Measurements from ENCODE around the gene GSTO1. TPM values are rescaled to one million over a fixed set of nuclear protein-coding genes. Genes with fewer than 3 reads are reported as not detected.
"Not testable (repeated sequence)": the region's sequence is repeated elsewhere in the genome, so short reads cannot be mapped to it uniquely, and the experiment has no call there.

GSTO1 gene
- total RNA-seq, 2 donors from 2014 or later: 257 to 291 TPM

DNA sequence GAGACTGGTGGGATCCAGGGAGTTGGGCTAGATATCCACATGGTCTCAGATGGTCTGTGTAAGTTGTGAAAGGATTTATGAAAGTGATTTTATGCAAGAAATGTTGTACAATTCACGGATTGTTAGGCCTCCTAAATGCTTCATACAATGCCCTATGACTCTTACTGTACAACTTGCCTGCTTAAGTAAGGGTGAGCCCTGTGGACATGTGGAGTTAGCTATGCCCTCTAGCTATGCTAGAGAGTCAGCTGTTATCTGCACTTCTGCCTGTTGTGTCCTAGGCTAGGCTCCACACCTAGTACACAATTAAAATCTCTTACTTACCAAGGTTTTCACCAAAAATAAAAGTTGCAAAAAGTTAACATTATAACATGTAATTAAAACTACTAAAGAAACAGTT is 20.9 kb upstream of the GSTO1 start:
- H3K36me3 ChIP-seq: no peaks in the 10 kb centered on the region
- no peaks in the 10 kb centered on the region for H3K27me3 ChIP-seq
- peaks cover 0 to 11% of the 10 kb centered on the region in 2 donors for H3K4me1 ChIP-seq
- H3K9me3 ChIP-seq: no peaks in the 10 kb centered on the region
- no peak overlapping the region for H3K4me3 ChIP-seq
- H3K27ac ChIP-seq: no peak overlapping the region
- no peak for TF ChIP-seq CTCF (IDR thresholded peaks at IDR 0.05)
- DNase-seq (ENCODE audit: low spot score): no peak

DNA sequence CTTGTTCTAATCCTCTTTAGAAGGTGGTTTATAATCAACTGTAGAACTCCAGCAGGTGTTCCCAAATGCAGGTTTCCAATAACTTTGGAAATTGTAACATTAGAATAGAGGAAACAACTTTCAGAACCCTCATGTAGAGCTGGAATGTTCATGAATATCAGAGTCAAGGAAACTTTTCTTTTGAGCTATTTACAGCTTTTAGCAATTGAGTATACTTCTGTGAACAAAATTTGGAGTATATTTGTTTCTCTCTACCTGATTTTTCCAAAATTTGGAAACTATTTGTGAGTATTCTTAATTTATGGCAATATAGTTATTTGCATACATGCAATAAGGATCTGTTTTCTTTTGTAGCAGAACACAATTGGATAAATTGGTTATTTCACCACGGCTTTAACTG is 19.8 kb upstream of the GSTO1 start:
- H3K9me3 ChIP-seq: no peaks in the 10 kb centered on the region
- no peak for TF ChIP-seq CTCF (IDR thresholded peaks at IDR 0.05)
- no peak overlapping the region for H3K27ac ChIP-seq
- no peaks in the 10 kb centered on the region for H3K27me3 ChIP-seq
- peaks cover 0 to 11% of the 10 kb centered on the region in 2 donors for H3K4me1 ChIP-seq
- H3K4me3 ChIP-seq: no peak overlapping the region
- H3K36me3 ChIP-seq: no peaks in the 10 kb centered on the region
- no peak for DNase-seq (ENCODE audit: low spot score)

GRCh38 chr10:104235801-104236200 is 18.9 kb upstream of the GSTO1 start:
- peaks cover 0 to 11% of the 10 kb centered on the region in 2 donors for H3K4me1 ChIP-seq
- no peaks in the 10 kb centered on the region for H3K27me3 ChIP-seq
- H3K36me3 ChIP-seq: no peaks in the 10 kb centered on the region
- no peaks in the 10 kb centered on the region for H3K9me3 ChIP-seq
- TF ChIP-seq CTCF (IDR thresholded peaks at IDR 0.05): no peak
- H3K27ac ChIP-seq: no peak overlapping the region
- DNase-seq (ENCODE audit: low spot score): no peak
- no peak overlapping the region for H3K4me3 ChIP-seq

GRCh38 chr10:104240078-104240477 is 14.6 kb upstream of the GSTO1 start:
- Histone ChIP-seq H3K27me3 (no peaks in the 10 kb centered on the region), H3K4me3 (no peak overlapping the region), H3K36me3 (no peaks in the 10 kb centered on the region), H3K27ac (no peak overlapping the region), H3K4me1 (no peaks in the 10 kb centered on the region), H3K9me3 (no peaks in the 10 kb centered on the region)
- no peak for DNase-seq (ENCODE audit: low spot score)
- no peak for TF ChIP-seq CTCF (IDR thresholded peaks at IDR 0.05)

GRCh38 chr10:104242545-104242944 is 12.1 kb upstream of the GSTO1 start:
- TF ChIP-seq CTCF (IDR thresholded peaks at IDR 0.05): no peak
- H3K36me3 ChIP-seq: no peaks in the 10 kb centered on the region
- no peak for DNase-seq (ENCODE audit: low spot score)
- H3K27me3 ChIP-seq: no peaks in the 10 kb centered on the region
- no peak overlapping the region for H3K27ac ChIP-seq
- H3K4me3 ChIP-seq: no peak overlapping the region
- H3K9me3 ChIP-seq: no peaks in the 10 kb centered on the region
- H3K4me1 ChIP-seq: no peaks in the 10 kb centered on the region

DNA sequence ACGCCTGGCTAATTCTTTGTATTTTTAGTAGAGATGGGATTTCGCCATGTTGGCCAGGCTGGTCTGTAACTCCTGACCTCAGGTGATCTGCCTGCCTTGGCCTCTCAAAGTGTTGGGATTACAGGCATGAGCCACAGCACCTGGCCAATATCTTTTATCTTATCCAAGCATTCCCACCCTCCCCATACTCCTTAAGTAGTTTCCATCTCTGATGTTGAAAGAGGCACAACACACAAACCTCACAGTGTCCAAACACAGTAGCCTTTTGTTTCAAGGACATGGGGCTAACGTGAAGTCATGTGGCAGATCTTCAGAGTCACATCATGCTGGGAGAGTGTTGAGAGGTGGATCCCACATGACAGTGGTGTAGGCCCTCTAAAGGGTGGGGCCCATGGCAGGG is 11.7 kb upstream of the GSTO1 start:
- not testable (repeated sequence) for H3K36me3 ChIP-seq; H3K27me3 ChIP-seq; H3K4me3 ChIP-seq; H3K4me1 ChIP-seq; H3K9me3 ChIP-seq; H3K27ac ChIP-seq; DNase-seq (ENCODE audit: low spot score)
